IPS-18c (cell line): ENCODE measurements around the gene PTPRM.

Source experiments
- H3K4me3 ChIP-seq: 2 replicates; pipeline ENCODE4 v1.7.0; 2013; ENCODE audit warnings: low read depth, mild to moderate bottlenecking, low read length, moderate library complexity; ENCODE audit not compliant: insufficient read depth
- H3K9me3 ChIP-seq: one replicate; pipeline ENCODE4 v1.6.1; 2013; ENCODE audit warnings: mild to moderate bottlenecking, low read length, moderate library complexity; ENCODE audit not compliant: control insufficient read depth, insufficient read depth

The PTPRM gene

DNA sequence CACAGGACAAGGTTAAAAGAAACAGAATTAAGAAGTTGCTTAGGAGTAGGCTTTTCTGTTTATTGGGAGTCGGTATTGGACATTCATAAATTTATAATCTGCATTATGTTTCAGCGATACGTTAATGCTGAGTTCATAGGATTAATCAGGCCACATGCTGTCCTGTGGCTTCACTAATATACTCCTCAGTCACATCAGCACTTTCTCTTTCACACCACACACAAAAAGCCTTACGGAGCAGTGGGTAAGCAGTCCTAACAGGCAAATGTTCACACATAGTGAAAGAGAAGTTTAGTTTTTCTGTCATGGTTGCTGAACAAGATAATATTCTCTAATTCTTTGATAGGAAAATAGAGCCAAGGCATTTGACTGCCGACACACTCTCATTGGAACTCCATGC lies 630.4 kb downstream of the PTPRM start:
- Histone ChIP-seq H3K9me3 (no peaks in the 10 kb centered on the region), H3K4me3 (no peak overlapping the region)

DNA sequence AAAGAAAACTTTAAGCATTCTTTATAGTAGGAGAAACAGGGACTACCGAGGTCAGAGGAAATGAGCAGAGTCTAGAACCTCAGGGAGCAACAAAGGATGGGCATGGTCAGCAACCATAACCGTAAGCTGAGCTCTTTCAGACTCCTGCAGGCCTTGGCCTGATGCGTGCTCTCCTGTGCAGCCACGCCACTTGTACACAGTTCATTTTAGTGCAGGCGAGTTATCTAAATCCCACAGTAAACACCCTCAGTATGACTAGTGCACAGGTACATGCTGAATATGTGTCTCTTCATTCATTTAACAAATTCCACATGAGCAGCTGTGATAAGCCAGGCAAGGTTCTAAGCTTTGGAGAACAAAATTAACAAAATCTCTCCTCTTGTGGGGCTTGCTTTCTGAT lies 640.9 kb downstream of the PTPRM start:
- no peak overlapping the region for H3K4me3 ChIP-seq

DNA sequence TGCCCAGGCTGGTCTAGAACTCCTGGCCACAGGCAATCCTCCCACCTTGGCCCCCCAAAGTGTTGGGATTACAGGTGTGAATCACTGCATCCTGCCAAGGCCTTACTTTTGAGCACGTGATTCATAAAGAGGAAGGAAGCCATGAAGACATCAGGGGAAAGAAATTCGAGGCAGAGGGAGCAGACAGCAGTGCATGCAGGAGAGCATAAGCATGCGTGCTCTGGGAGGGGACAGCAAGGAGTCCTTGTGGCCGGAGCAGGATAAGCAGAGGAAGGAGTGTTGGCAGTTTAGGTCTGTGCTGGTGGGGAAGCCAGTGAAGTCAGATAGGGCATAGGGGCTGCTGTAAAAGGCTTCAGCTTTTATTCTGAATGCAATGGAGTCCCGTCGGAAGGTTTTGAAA lies 641.6 kb downstream of the PTPRM start:
- H3K4me3 ChIP-seq: no peak overlapping the region

More for the DNA sequence above, 640.9 kb downstream of the PTPRM start:
- H3K9me3 ChIP-seq: no peaks in the 10 kb centered on the region

DNA sequence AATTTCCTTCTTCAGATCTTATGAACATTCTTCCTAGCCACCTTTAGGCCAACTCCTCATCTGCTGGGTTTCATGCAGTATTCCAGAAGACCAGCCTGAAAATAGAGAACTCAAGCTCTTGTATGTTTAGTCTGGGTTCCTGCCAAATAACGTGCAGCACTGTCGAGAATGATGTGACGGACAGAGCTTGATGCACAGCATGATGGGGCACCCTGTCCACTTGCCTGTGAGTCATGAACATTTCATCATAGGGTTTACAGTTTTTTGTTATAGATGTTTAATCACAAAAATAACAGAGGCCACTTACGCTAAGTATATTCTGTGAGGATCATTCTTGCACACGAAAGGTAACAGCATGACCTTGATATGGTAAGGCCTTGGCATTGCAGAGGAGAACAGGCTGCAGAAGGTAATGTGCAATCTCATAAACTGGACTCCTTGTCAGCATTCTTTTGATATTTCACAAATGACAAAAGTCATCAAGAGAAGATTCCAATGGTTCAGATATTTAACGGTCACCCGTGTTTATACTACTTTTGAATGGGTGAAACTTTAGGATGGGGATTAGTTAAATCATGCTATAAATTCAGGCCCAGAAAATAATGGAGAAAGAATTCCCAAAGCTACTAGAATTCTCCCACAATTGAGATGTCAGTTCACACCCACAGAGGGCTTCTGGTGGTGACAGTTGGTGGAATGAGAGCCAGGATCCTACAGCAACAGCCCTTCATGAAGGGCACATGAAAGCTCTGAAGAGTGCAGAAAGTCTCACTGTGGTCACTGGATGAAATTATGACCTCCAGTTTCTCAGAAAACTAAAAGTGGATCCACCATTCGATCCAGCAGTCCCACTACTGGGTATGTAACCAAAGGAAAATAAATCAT lies 646.0 kb downstream of the PTPRM start:
- no peak overlapping the region for H3K4me3 ChIP-seq

More for the DNA sequence above, 641.6 kb downstream of the PTPRM start:
- no peaks in the 10 kb centered on the region for H3K9me3 ChIP-seq

DNA sequence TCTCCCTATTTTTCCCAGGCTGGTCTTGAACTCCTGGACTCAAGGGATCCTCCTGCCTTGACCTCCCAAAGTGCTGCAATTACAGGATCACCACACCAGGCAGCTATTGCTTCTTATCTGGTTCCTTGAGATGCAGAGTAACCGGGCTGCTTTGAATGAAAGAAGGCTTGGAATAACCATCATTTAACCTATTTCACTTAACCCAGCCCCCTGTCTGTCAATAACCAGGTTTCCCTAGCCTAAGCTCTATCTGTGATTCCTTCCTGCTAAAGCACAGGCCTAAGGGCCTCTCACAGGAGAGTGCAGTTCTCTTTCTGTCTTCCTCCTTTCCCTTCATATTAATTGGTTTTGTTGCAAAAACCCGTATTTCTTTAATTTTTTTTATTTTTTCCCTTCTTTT lies 648.6 kb downstream of the PTPRM start:
- Histone ChIP-seq H3K4me3 (no peak overlapping the region), H3K9me3 (no peaks in the 10 kb centered on the region)

More for the DNA sequence above, 646.0 kb downstream of the PTPRM start:
- H3K9me3 ChIP-seq: no peaks in the 10 kb centered on the region

DNA sequence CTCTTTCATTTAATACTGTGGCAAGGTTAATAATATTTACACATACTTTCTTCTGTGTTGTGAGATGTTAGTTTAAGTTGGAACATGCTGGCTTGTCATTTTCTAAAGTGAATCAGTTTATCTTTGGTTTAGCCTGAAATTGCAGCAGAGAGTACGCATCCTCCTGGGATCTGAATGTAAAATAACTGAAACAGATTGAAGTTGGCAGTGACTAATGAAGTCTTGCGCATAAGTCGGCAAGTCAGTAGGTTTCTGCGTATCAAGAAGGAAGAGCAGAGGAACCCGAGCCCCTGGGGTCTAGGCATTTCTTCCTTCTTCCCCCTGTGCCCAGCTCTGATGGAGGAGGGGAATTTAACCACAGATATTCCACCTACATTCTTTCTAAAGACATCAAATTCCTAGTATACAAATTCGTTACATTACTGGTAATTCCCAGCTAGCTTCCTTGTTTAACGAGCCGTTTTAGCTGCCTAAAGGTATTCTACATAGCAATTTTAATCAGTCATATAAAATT lies 650.0 kb downstream of the PTPRM start:
- H3K4me3 ChIP-seq: no peak overlapping the region
- no peaks in the 10 kb centered on the region for H3K9me3 ChIP-seq

DNA sequence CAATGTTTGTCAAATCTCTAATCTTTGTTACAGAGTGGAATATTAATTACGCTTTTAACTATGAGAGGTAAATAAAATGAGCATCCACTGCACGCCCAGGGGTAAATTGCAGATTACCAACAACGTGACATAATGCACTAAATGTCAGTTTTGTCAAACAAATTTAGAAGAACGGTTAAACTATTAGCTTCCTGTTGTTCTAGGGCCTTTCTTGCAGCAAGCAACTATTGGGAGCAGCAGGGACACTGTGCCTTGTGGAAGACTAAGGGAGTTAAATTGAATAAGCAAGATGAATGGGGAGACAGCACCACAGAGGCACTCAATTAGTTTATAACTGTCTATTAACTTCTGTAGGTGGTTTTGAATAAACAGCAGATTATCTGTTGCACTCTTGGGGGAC lies 651.1 kb downstream of the PTPRM start:
- no peak overlapping the region for H3K4me3 ChIP-seq
- H3K9me3 ChIP-seq: no peaks in the 10 kb centered on the region

DNA sequence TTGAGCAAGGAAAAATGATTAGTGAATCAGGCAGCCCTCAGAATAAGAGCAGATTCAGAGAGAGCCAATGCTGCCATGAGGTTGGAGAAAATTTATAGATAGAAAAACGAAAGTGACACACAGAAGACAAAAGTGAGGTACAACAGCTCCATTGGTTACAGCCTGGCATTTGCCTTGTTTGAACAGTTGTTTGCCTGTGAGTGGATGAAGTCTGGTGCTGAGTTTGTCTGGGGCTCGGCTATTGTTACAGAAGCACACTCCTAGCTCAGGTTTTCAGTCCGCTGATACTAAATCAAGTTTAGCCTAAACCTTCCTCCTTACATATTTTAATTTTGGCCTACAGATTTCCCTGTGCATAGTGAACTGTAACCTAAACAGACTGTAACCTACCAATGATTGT lies 654.3 kb downstream of the PTPRM start:
- Histone ChIP-seq H3K4me3 (no peak overlapping the region), H3K9me3 (no peaks in the 10 kb centered on the region)

DNA sequence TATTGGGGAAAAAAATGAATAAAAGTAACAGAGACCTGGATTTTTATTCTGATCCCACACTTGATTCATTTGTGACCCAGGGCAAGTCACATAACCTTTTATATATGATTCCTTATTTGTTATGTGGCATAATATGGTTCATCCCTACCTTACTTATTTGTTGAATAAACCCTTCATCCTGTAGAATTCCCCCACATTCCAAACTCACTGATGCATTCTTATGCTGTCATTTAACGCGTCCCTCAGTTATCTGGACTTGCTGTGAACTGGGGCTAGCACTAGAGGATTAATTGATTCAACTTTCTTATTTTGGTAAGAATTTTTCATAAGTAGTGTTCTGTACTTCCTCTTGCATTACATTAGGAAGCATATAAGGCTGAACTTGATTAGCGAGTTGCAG lies 657.5 kb downstream of the PTPRM start:
- H3K4me3 ChIP-seq: no peak overlapping the region
- no peaks in the 10 kb centered on the region for H3K9me3 ChIP-seq

DNA sequence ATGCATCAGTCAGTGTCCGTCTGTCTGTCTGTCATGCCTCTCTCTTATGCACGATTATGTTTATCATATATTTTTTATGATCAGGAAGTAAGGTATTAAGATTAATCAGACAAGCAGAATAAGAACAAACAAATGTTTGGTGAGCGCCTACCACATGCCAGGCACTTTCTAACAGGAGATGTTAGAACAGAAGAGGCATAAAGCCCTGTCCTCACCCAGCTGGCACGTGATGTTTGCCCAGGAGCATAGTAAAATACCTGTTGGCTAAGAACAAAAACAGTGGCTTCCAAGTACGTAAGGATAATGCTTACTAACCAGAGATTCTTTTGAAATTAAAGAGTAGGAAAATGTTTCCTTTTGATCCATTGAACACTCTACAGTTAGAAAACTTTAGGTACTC lies 661.9 kb downstream of the PTPRM start:
- no peak overlapping the region for H3K4me3 ChIP-seq
- H3K9me3 ChIP-seq: no peaks in the 10 kb centered on the region

DNA sequence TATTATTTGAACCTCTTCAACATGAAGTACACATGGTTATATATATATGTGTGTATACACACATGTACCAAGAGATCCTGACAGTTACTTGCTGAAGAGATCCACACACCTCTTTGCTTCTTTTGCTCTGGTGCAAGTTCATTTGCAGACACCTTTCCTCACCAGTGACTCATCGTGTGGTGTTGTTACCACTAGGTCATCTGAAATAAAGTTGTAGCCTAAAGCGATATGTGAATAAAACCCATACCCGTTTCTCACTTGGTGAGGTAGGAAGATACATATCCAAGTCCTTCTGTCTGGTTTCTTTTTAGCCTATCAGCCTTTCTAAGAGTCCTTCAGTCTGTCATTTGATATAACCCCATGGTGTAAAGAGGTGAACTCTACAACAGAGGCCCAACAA lies 662.7 kb downstream of the PTPRM start:
- Histone ChIP-seq H3K9me3 (no peaks in the 10 kb centered on the region), H3K4me3 (no peak overlapping the region)

DNA sequence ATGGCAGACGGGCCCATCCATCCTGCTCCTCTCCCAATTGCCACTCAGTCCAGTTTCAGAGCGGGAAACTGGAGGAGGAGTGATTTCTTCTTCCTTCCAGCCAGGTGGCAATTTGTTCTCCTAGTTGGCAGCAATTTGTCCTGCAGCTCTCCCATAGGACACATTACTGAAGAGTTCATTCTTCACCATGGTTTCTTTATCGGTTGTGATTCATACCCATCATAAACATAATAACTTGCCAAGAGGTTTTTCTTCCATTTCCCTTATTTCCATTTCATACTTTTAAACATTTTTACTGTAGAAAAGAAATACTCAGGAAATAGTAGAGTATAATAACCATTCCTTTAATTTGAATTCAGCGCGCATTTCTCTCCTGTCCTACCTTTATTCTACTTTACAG lies 664.2 kb downstream of the PTPRM start:
- no peaks in the 10 kb centered on the region for H3K9me3 ChIP-seq
- H3K4me3 ChIP-seq: no peak overlapping the region

DNA sequence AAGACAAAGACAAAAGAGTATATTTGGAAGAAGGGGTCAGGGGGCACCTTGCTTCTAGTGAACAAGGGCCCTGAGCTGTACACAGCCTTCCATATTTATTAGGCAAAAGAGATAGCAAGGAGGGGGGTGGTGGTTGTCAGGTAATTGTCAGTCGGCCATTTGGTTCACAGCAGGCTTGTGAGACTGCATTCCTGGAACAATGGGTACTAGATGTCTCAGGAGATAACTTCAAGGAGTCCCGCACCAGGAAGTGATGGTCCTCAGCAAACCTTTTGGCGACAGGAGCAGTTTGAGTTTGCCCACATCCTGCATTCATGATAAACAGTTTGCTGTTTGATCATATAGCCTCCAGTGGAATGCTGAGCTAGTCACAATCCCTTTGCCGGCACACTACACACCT lies 665.7 kb downstream of the PTPRM start:
- H3K4me3 ChIP-seq: no peak overlapping the region
- H3K9me3 ChIP-seq: no peaks in the 10 kb centered on the region

DNA sequence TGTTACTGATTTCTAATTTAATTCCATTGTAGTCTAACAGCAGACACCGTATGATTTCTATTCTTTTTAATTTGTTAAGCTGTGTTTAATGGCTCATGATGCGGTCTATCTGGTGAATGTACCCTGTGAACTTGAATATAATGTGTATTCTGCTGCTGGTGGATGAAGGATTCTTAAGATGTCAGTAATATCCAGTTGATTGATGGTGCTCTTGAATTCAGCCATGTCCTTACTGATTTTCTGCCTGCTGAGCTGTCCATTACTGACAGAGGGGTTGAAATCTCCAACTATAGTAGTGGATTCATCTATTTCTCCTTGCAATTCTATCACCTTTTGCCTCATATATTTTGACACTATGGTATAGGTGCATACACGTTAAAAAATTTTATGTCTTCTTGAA lies 668.8 kb downstream of the PTPRM start:
- no peak overlapping the region for H3K4me3 ChIP-seq
- H3K9me3 ChIP-seq: no peaks in the 10 kb centered on the region

DNA sequence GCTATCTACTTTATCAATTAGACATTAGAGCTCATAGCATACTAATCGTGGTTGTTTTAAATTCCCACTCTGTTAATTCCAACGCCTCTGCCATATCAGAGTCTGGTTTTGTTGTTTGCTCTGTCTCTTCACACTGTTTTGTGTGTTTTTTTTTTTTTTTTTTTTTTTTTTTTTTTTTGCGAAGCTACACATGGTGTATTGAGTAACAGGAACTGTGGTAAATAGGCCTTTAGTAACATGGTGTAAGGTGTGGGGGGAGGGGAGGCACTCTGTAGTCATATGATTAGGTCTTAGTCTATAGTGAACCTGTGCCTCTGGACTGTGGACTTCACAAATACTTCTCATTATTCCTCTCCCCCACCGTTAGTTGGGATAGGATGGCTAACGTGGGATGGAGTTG lies 671.4 kb downstream of the PTPRM start:
- no peaks in the 10 kb centered on the region for H3K9me3 ChIP-seq

DNA sequence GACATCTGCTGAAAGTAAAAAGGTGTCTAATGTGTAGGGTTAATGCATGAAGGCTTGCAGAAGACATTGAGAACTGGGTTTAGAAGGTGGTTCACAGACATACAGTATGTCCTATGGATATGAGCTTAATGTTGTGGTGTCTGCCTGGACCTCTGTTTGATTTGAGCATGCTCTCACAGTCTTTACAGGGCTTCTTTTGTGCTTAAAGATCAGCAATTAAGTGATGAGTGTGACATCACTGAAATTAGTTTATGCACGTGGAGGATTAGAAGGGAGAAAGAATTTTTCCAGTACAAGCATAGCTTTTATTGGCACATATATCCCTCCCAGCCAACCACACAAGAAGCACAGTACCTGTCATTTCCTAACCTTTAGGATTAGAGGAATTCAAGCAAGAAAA lies 674.6 kb downstream of the PTPRM start:
- Histone ChIP-seq H3K9me3 (peaks cover 2% of the 10 kb centered on the region), H3K4me3 (no peak overlapping the region)

More for the DNA sequence above, 671.4 kb downstream of the PTPRM start:
- H3K4me3 ChIP-seq: no peak overlapping the region

DNA sequence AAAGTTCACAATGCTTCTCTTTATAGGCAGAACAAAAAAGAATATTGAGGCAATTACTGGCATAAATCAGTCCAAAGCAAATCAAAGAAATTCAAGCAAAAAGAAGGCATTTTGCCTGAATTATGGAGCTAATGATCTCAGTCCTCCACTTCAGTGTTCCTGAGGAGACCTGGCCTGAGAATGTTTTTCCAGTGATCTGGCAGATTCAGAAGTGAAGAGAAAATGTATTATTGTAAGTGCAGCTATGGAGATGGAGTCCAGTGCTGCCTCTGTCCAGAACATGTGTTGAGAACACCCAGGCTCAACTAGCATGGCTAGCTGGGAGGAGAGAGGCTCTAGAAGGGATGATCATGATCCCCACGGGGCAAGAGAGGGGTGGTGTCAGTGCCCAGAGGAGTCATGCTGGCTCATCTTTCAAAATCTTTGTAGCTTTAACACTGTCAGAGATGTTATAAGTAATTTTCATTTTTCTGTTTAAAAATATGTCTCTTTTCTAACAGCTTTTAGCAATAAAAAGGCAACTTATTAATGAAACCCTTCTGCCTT lies 675.1 kb downstream of the PTPRM start:
- peaks cover 2% of the 10 kb centered on the region for H3K9me3 ChIP-seq
- H3K4me3 ChIP-seq: no peak overlapping the region

DNA sequence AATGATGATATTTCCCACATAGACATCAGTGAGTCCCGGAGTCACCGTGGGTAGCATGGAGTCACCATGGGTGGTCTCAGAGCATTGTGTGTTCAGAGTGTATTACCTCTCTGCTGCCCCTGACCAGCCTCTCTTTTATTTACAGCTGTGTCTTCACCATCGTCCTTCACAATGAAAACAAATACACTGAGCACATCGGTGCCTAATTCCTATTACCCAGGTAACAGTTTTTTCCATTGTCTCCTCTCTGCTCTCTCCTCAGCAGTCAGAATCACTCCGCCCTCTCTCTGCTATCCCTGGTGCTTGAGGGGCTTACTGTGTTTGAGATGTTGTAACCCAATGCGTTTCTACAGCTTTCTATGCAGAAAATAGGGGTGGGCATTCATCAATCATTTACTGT lies 680.6 kb downstream of the PTPRM start:
- H3K9me3 ChIP-seq: peaks cover 2% of the 10 kb centered on the region
- no peak overlapping the region for H3K4me3 ChIP-seq
